Measurements from ENCODE around the gene SUGP2. TPM values are rescaled to one million over a fixed set of nuclear protein-coding genes. Genes with fewer than 3 reads are reported as not detected.

Gene SUGP2
- total and polyA plus RNA-seq, 9 of the 15 experiments (the other 6 are each of a cell fraction or from before 2014, with no cell fraction given): 13.1 to 101 (median 63.1) TPM

- 0 out of 2 replicates have a peak, but pooled peaks have one; percentile 46 for TF ChIP-seq ZNF740 (CRISPR knock-in tag; IDR thresholded peaks at IDR 0.05)
- no peak for TF ChIP-seq ZNF740 (tag; IDR thresholded peaks at IDR 0.05)
- TF ChIP-seq XRCC3 (IDR thresholded peaks at IDR 0.05): no peak
- peak; percentile 87; the same call in 1 of the 2 replicates for TF ChIP-seq ZNF609 (CRISPR knock-in tag; IDR thresholded peaks at IDR 0.05; ENCODE audit: borderline replicate concordance)
- TF ChIP-seq KDM4B (IDR thresholded peaks at IDR 0.05; ENCODE audit: borderline replicate concordance in 2 of 2, low read depth in 1 of 2): no peak; a peak in 1 of 4 replicates
- TF ChIP-seq ZNF583 (CRISPR knock-in tag; IDR thresholded peaks at IDR 0.05): no peak
- no peak for TF ChIP-seq E2F4 (CRISPR knock-in tag; IDR thresholded peaks at IDR 0.05; ENCODE audit: low read depth)
- TF ChIP-seq ZKSCAN8 (CRISPR knock-in tag; IDR thresholded peaks at IDR 0.05): 0 out of 2 replicates have a peak, but pooled peaks have one; percentile 40
- TF ChIP-seq ZC3H4 (CRISPR knock-in tag; IDR thresholded peaks at IDR 0.05; ENCODE audit: borderline replicate concordance): no peak
- no peak for TF ChIP-seq NCOA6 (IDR thresholded peaks at IDR 0.05)
- TF ChIP-seq CBX3 (IDR thresholded peaks at IDR 0.05; ENCODE audit: borderline replicate concordance in 1 of 2, low read length in 2 of 2): peak in 1 of 2 experiments; percentile 74; a peak in 1 of 3 replicates
- peak; percentile 42 to 60; a peak in 2 of 4 replicates for TF ChIP-seq HDAC1 (IDR thresholded peaks at IDR 0.05)
- no peak for TF ChIP-seq BMI1 (IDR thresholded peaks at IDR 0.05; ENCODE audit: low read length)
- TF ChIP-seq PHF21A (IDR thresholded peaks at IDR 0.05; ENCODE audit: borderline replicate concordance, low read depth): no peak
- peak; percentile 93 for TF ChIP-seq TFAP4 (CRISPR knock-in tag; IDR thresholded peaks at IDR 0.05; ENCODE audit: borderline replicate concordance)
- no peak for TF ChIP-seq CHD4 (IDR thresholded peaks at IDR 0.05; ENCODE audit: insufficient read depth, insufficient replicate concordance, low read depth, low read length, poor library complexity, severe bottlenecking)
- TF ChIP-seq ZNF561 (CRISPR knock-in tag; conservative IDR thresholded peaks at IDR 0.05): no peak
- no peak for TF ChIP-seq CBX2 (IDR thresholded peaks at IDR 0.05; ENCODE audit: insufficient read depth, low read length, poor library complexity, severe bottlenecking)
- TF ChIP-seq ZNF408 (CRISPR knock-in tag; IDR thresholded peaks at IDR 0.05; ENCODE audit: low read depth): no peak
These were observed 26.7 kb upstream of the SUGP2 start (continued) for GRCh38 chr19:19059837-19060611.

Measured in K562 (cell line).